GM12892 (cell line): Measurements from ENCODE around the gene COL5A1.

Experiments used
- POLR2A ChIP-seq: IDR thresholded peaks from 2 replicates; pipeline ENCODE4 v1.6.1; 2011; ENCODE audit warnings: low read depth, low read length, control low read depth
- POLR2AphosphoS5 ChIP-seq: IDR thresholded peaks from 2 replicates; pipeline ENCODE4 v1.6.1; 2011; ENCODE audit warnings: low read depth, low read length, control low read depth

DNA sequence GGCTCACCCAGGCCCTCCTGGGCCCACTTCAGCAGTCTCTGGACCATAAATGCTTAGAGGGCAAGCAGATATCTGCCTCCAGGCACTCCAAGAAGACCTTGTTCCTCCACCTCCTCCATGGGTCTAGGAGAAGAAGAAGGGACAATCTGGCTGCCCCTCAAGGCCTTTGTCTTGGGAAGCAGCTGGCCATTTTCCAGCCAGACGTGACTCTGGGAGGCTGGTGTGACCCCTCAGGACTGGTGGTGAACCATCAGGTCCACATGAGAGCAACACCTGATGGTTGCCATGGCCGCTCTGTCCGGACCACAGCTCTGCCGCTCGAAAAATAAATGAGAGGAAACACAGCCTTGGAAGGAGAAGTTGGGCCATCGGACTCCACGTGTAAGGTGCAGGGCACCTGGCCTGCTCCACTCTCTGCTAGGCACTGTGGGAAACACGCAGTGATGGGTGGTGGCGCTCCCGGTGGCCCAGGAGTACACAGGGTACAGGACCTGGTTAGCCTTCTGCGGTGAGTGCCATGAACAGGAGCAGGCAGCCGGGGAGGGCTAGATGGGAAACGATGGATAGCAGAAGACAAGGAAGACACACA, 3.0 kb upstream of the COL5A1 start:
- TF ChIP-seq POLR2A (no peak), POLR2AphosphoS5 (no peak)
